Stimulated activated CD8-positive, alpha-beta memory T cell treated with anti-CD3 and anti-CD28 coated beads, Interleukin-4, amount 100 ng/mL, for 48 hours (primary cell): ENCODE measurements around the gene RNF2.
"Not testable (repeated sequence)": the region's sequence is repeated elsewhere in the genome, so short reads cannot be mapped to it uniquely, and the experiment has no call there.

Experiments
- DNase-seq: peaks from one replicate; pipeline ENCODE4 v3.0.0-alpha.2; 2020

RNF2 gene

GRCh38 chr1:185050823-185051451 lies 5.6 kb downstream of the RNF2 start:
- DNase-seq: no peak

- no peak for DNase-seq
These were observed 7.8 kb downstream of the RNF2 start for GRCh38 chr1:185053204-185053603.

- DNase-seq: no peak
These were observed 9.2 kb downstream of the RNF2 start for GRCh38 chr1:185054365-185055060.

GRCh38 chr1:185058110-185058509 lies 12.8 kb downstream of the RNF2 start:
- no peak for DNase-seq

- DNase-seq: no peak
These were observed 13.5 kb downstream of the RNF2 start for GRCh38 chr1:185058876-185059275.

- no peak for DNase-seq
These were observed 14.7 kb downstream of the RNF2 start for GRCh38 chr1:185059950-185060571.

- no peak for DNase-seq
These were observed 17.5 kb downstream of the RNF2 start for GRCh38 chr1:185062710-185063370.

- DNase-seq: no peak
These were observed 18.4 kb downstream of the RNF2 start for GRCh38 chr1:185063719-185064118.

GRCh38 chr1:185065006-185065405 lies 19.6 kb downstream of the RNF2 start:
- not testable (repeated sequence) for DNase-seq

- DNase-seq: no peak
These were observed 20.8 kb downstream of the RNF2 start for GRCh38 chr1:185066181-185066580.

GRCh38 chr1:185068341-185068740 lies 23.0 kb downstream of the RNF2 start:
- no peak for DNase-seq

- no peak for DNase-seq
These were observed 23.9 kb downstream of the RNF2 start for GRCh38 chr1:185069202-185069772.

GRCh38 chr1:185070051-185070450 lies 24.7 kb downstream of the RNF2 start:
- no peak for DNase-seq

GRCh38 chr1:185073725-185074124 lies 28.4 kb downstream of the RNF2 start:
- no peak for DNase-seq

GRCh38 chr1:185074307-185074706 lies 28.9 kb downstream of the RNF2 start:
- no peak for DNase-seq

- no peak for DNase-seq
These were observed 30.1 kb downstream of the RNF2 start for GRCh38 chr1:185075476-185075875.

- no peak for DNase-seq
These were observed 32.0 kb downstream of the RNF2 start for GRCh38 chr1:185077374-185077773.

GRCh38 chr1:185080422-185080821 lies 35.1 kb downstream of the RNF2 start:
- no peak for DNase-seq

GRCh38 chr1:185083818-185084217 lies 38.5 kb downstream of the RNF2 start:
- no peak for DNase-seq

GRCh38 chr1:185087101-185087500 lies 41.7 kb downstream of the RNF2 start:
- no peak for DNase-seq

GRCh38 chr1:185087746-185088145 lies 42.4 kb downstream of the RNF2 start:
- DNase-seq: no peak

GRCh38 chr1:185091480-185091879 lies 46.1 kb downstream of the RNF2 start:
- no peak for DNase-seq

- DNase-seq: no peak
These were observed 49.4 kb downstream of the RNF2 start for GRCh38 chr1:185094761-185095160.
